Ishikawa (cell line): ENCODE measurements around the gene C2orf49.

Experiments
- CEBPB ChIP-seq: IDR thresholded peaks from 2 replicates; pipeline ENCODE4 v1.6.1; 2012
- EP300 ChIP-seq: IDR thresholded peaks from 2 replicates; pipeline ENCODE4 v1.6.1; 2012; ENCODE audit warnings: borderline replicate concordance
- YY1 ChIP-seq: IDR thresholded peaks from 2 replicates; pipeline ENCODE4 v1.6.1; 2012; ENCODE audit warnings: low read depth

GRCh38 chr2:105378921-105379383 lies 41.6 kb downstream of the C2orf49 start:
- TF ChIP-seq EP300 (no peak), YY1 (no peak), CEBPB (no peak)
